ENCODE data around the gene TMEM26. TPM values are rescaled to one million over a fixed set of nuclear protein-coding genes. Genes with fewer than 3 reads are reported as not detected.

TMEM26 gene
- total and polyA plus RNA-seq, 2 of the 13 experiments (the other 11 are each of a cell fraction or from before 2014, with no cell fraction given): not detected

DNA sequence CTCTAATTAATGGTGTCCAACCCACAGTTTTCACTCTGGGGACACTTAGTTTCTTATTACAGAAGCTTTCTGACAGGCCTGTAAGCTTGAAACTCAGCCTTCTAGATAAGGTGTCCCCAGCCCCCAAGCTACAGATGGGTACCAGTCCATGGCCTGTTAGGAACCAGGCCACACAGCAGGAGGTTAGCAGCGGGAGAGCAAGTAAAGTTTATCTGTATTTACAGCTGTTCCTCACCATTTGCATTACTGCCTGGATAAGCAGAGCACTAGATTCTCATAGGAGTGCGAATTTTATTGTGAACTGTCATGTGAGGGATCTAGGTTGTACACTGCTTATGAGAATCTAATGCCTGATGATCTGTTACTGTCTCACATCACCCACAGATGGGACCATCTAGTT is 93.7 kb downstream of the TMEM26 start (continued):
- TF ChIP-seq ZNF136 (CRISPR knock-in tag; IDR thresholded peaks at IDR 0.05; ENCODE audit: low read depth) (no peak), ZNF30 (CRISPR knock-in tag; IDR thresholded peaks at IDR 0.05) (no peak), ZSCAN31 (CRISPR knock-in tag; IDR thresholded peaks at IDR 0.05; ENCODE audit: low read depth) (no peak), RCOR2 (CRISPR knock-in tag; IDR thresholded peaks at IDR 0.05) (no peak), NBN (conservative IDR thresholded peaks at IDR 0.05) (no peak), NR1H2 (CRISPR knock-in tag; IDR thresholded peaks at IDR 0.05; ENCODE audit: borderline replicate concordance, low read depth) (no peak)
- TF ChIP-seq, protein P1, sequence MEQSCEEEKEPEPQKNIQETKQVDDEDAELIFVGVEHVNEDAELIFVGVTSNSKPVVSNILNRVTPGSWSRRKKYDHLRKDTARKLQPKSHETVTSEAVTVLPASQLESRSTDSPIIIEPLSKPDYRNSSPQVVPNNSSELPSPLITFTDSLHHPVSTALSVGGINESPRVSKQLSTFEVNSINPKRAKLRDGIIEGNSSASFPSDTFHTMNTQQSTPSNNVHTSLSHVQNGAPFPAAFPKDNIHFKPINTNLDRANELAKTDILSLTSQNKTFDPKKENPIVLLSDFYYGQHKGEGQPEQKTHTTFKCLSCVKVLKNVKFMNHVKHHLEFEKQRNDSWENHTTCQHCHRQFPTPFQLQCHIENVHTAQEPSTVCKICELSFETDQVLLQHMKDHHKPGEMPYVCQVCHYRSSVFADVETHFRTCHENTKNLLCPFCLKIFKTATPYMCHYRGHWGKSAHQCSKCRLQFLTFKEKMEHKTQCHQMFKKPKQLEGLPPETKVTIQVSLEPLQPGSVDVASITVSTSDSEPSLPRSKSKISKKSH (CRISPR knock-in tag; IDR thresholded peaks at IDR 0.05; ENCODE audit: borderline replicate concordance): no peak

DNA sequence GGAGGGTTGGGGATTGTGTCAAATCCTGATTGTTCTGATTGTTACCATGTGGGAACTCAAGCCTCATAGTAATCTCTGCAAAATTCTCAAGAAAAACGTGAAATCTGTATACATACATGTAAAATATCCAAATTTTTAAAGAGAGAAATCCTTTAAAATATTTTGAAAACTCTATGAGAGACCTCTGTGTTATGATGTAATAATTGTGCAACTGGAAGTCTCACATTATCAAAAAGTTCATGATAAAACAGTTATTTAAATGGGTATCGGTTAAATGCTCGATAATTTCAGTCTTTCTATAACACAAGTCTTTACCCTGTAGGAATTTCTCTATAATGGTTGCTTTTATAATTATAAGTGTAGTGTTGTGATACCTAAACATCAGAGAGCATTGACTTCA is 95.5 kb downstream of the TMEM26 start:
- H3K9ac ChIP-seq (ENCODE audit: insufficient read depth, low read depth, low read length): no peak overlapping the region
- POLR2A ChIA-PET: no interaction called here
- under 1% methylated on average over 3 of the region's 3 CpGs for WGBS (ENCODE audit: low lambda C conversion rate)
- H3K27ac ChIP-seq (ENCODE audit: extremely low read length, insufficient read depth, low read length): no peak overlapping the region
- no peak for DNase-seq (ENCODE audit: low spot score)
- in situ Hi-C loops (cut with HindIII; ENCODE audit: extremely low pct_ligation_motif_present, low pct_unique_long_range_greater_than_20kb) (no loop called here), intact Hi-C loops (cut with micrococcal nuclease; ENCODE audit: unreplicated experiment) (no loop called here)
- no peak overlapping the region for H3K4me3 ChIP-seq (replicated peaks in 1 of 3; ENCODE audit: insufficient read depth in 1 of 3, low read depth in 2 of 3, low read length in 3 of 3)
- no peaks in the 10 kb centered on the region for H3K4me1 ChIP-seq (ENCODE audit: insufficient read depth, low read length)
- no peaks in the 10 kb centered on the region for H3K79me2 ChIP-seq (ENCODE audit: insufficient read depth, low read length)
- H3K36me3 ChIP-seq (replicated peaks in 1 of 2; ENCODE audit: control insufficient read depth in 1 of 2, insufficient read depth in 2 of 2, low read length in 2 of 2): no peaks in the 10 kb centered on the region
- H4K20me1 ChIP-seq (ENCODE audit: insufficient read depth, low read length): no peaks in the 10 kb centered on the region
- no peak overlapping the region for H2AFZ ChIP-seq (ENCODE audit: low read length)
- FAIRE-seq: no peak
- no peaks in the 10 kb centered on the region for H3K9me3 ChIP-seq (ENCODE audit: low read length)
- H3K27me3 ChIP-seq (ENCODE audit: control insufficient read depth in 1 of 2, insufficient read depth in 2 of 2, low read length in 2 of 2): no peaks in the 10 kb centered on the region; a peak in 1 of 5 replicates
- no peak overlapping the region for H3K4me2 ChIP-seq (ENCODE audit: low read depth, low read length)
- BruUV-seq (replicated peaks): no TSS peak
- CTCF ChIA-PET (ENCODE audit: low intra/inter-chr PET ratio, low total read pairs): no interaction called here
- no peak for ATAC-seq
- TF ChIP-seq, protein P2, sequence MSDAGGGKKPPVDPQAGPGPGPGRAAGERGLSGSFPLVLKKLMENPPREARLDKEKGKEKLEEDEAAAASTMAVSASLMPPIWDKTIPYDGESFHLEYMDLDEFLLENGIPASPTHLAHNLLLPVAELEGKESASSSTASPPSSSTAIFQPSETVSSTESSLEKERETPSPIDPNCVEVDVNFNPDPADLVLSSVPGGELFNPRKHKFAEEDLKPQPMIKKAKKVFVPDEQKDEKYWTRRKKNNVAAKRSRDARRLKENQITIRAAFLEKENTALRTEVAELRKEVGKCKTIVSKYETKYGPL (CRISPR knock-in tag; IDR thresholded peaks at IDR 0.05): no peak
- TF ChIP-seq, protein P3, sequence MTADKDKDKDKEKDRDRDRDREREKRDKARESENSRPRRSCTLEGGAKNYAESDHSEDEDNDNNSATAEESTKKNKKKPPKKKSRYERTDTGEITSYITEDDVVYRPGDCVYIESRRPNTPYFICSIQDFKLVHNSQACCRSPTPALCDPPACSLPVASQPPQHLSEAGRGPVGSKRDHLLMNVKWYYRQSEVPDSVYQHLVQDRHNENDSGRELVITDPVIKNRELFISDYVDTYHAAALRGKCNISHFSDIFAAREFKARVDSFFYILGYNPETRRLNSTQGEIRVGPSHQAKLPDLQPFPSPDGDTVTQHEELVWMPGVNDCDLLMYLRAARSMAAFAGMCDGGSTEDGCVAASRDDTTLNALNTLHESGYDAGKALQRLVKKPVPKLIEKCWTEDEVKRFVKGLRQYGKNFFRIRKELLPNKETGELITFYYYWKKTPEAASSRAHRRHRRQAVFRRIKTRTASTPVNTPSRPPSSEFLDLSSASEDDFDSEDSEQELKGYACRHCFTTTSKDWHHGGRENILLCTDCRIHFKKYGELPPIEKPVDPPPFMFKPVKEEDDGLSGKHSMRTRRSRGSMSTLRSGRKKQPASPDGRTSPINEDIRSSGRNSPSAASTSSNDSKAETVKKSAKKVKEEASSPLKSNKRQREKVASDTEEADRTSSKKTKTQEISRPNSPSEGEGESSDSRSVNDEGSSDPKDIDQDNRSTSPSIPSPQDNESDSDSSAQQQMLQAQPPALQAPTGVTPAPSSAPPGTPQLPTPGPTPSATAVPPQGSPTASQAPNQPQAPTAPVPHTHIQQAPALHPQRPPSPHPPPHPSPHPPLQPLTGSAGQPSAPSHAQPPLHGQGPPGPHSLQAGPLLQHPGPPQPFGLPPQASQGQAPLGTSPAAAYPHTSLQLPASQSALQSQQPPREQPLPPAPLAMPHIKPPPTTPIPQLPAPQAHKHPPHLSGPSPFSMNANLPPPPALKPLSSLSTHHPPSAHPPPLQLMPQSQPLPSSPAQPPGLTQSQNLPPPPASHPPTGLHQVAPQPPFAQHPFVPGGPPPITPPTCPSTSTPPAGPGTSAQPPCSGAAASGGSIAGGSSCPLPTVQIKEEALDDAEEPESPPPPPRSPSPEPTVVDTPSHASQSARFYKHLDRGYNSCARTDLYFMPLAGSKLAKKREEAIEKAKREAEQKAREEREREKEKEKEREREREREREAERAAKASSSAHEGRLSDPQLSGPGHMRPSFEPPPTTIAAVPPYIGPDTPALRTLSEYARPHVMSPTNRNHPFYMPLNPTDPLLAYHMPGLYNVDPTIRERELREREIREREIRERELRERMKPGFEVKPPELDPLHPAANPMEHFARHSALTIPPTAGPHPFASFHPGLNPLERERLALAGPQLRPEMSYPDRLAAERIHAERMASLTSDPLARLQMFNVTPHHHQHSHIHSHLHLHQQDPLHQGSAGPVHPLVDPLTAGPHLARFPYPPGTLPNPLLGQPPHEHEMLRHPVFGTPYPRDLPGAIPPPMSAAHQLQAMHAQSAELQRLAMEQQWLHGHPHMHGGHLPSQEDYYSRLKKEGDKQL (CRISPR knock-in tag; IDR thresholded peaks at IDR 0.05; ENCODE audit: low read depth): no peak
- no peak for TF ChIP-seq ZNF652 (CRISPR knock-in tag; IDR thresholded peaks at IDR 0.05; ENCODE audit: borderline replicate concordance, low read depth)
- TF ChIP-seq PTBP1 (IDR thresholded peaks at IDR 0.05; ENCODE audit: low read depth, low read length, poor library complexity, severe bottlenecking): no peak
- no peak for TF ChIP-seq CCAR2 (optimal IDR thresholded peaks at IDR 0.05; ENCODE audit: low read depth, low read length)
- TF ChIP-seq ZNF296 (CRISPR knock-in tag; conservative IDR thresholded peaks at IDR 0.05): no peak
- no peak for TF ChIP-seq ISX (CRISPR knock-in tag; conservative IDR thresholded peaks at IDR 0.05)
- no peak for TF ChIP-seq TP53 (CRISPR knock-in tag; conservative IDR thresholded peaks at IDR 0.05)
- TF ChIP-seq ZNF546 (CRISPR knock-in tag; conservative IDR thresholded peaks at IDR 0.05): no peak
- TF ChIP-seq RBM39 (IDR thresholded peaks at IDR 0.05; ENCODE audit: low read depth, low read length, poor library complexity, severe bottlenecking): no peak
- TF ChIP-seq, protein P4, sequence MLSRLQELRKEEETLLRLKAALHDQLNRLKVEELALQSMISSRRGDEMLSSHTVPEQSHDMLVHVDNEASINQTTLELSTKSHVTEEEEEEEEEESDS (CRISPR knock-in tag; IDR thresholded peaks at IDR 0.05; ENCODE audit: borderline replicate concordance): no peak
